D721Med (cell line): Measurements from ENCODE around the gene SPAG16.
"Not testable (repeated sequence)": the region's sequence is repeated elsewhere in the genome, so short reads cannot be mapped to it uniquely, and the experiment has no call there.

Source experiments
- DNase-seq: peaks from one replicate; pipeline ENCODE4 v3.0.0; 2011; ENCODE audit warnings: low spot score; ENCODE audit not compliant: insufficient read length
- FAIRE-seq: peaks from 2 replicates; lab custom pipeline; 2011; peaks lifted over from hg19 to GRCh38; lab: Jason Lieb, UNC
- TF ChIP-seq, protein P1 (sequence below): IDR thresholded peaks from 2 replicates; pipeline ENCODE4 v1.5.1; 2012; ENCODE audit warnings: mild to moderate bottlenecking, control low read depth; ENCODE audit not compliant: insufficient read depth; ENCODE audit errors: missing control alignments

SPAG16 gene

DNA sequence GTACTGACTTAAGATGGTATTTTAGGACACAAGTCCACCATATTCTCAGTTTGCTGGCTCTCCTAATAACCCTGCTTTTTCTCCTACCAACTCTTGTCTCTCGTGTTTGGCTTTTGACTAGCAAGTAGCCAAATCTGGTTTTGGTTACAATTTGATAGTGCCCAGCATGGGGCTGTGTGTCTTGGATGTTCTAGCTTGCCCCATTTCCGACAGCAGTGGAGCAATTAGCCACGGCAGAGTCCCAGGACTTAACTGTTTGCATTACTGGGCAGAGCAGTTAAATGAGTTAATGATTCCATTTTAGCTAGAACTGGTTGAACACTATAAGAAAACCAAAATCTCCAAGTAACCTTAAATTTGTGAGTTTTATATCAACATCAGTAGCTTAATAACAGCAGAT is 18.6 kb upstream of the SPAG16 start:
- FAIRE-seq (no peak), DNase-seq (no peak)
- TF ChIP-seq, protein P1, sequence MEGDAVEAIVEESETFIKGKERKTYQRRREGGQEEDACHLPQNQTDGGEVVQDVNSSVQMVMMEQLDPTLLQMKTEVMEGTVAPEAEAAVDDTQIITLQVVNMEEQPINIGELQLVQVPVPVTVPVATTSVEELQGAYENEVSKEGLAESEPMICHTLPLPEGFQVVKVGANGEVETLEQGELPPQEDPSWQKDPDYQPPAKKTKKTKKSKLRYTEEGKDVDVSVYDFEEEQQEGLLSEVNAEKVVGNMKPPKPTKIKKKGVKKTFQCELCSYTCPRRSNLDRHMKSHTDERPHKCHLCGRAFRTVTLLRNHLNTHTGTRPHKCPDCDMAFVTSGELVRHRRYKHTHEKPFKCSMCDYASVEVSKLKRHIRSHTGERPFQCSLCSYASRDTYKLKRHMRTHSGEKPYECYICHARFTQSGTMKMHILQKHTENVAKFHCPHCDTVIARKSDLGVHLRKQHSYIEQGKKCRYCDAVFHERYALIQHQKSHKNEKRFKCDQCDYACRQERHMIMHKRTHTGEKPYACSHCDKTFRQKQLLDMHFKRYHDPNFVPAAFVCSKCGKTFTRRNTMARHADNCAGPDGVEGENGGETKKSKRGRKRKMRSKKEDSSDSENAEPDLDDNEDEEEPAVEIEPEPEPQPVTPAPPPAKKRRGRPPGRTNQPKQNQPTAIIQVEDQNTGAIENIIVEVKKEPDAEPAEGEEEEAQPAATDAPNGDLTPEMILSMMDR = no peak

DNA sequence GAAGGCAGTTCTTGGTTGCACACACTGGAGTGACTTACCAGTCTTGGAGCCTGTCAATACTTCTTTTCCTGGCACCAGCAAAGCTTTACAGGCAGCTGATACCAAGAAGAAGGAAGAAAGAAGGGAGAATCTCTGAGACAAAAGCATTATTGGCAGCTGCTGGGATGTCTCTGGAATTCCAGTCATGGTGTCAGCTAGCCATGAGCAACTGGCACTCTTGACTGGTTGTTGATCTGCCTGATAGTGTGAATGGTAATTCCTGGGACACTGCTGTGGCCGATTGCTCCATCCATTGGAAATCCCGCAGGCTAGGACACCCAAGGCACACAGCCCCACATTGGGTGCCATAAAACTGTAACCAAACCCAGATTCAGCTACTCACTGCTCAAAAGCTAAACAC is 17.8 kb upstream of the SPAG16 start:
- FAIRE-seq = no peak
- no peak for DNase-seq
- TF ChIP-seq, protein P1 = no peak

DNA sequence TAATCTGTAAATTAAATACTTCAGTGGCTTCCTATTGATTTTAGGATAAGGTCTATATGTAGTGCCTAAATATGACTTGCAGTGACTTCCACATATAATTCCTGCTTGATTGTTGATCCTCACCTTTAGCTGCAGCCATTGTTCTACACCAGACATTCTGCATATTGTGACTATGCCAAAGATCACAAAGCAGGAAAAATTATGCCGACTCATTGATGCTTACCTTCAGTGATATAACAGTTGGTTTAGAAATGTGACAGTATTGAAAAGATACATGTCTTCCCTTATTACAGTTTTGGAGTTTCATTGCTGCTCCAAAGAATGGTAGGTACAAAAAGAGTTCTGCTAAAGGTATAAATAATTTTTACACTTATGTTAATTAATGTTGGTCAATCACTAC is 12.3 kb upstream of the SPAG16 start:
- TF ChIP-seq, protein P1 = no peak
- FAIRE-seq = no peak
- no peak for DNase-seq

DNA sequence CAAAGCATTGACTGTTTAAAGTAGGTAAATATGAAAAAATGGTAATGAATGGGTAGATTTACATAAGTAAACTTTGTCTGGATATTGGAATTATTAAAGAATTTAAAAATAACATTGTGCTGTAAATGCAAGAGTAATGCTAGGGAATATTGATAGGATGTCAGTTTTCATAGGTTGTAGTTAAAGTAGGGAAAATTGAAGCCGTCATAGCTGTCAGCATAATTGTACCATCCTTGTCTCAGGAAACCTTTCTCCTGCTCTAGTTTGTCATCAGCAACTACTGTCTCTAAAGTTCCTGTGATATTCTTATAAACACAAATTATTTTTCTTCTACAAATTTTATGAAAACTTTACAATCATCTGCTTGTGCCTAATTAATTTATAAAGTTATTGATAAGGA is 10.1 kb upstream of the SPAG16 start:
- TF ChIP-seq, protein P1 = no peak
- no peak for FAIRE-seq
- no peak for DNase-seq

DNA sequence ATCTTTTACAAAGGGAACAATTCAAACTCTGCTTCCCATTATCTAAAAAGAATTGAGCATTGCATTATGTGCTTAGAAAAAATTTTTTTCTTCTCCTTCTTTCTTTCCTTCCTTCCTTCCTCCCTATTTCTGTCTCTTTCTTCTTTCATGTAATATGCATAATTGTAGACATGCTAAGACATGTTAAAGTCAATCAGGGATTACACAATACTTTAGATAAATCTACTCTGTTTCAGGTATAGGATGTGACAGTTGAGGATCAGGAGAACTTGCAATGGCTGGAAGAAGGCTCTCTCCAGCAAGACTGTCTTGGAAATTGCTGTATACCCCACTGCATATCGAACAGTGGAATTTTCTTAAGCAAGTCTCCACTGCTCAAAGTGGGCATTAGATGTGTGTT is 9.0 kb upstream of the SPAG16 start:
- TF ChIP-seq, protein P1 = no peak
- FAIRE-seq (no peak), DNase-seq (no peak)

DNA sequence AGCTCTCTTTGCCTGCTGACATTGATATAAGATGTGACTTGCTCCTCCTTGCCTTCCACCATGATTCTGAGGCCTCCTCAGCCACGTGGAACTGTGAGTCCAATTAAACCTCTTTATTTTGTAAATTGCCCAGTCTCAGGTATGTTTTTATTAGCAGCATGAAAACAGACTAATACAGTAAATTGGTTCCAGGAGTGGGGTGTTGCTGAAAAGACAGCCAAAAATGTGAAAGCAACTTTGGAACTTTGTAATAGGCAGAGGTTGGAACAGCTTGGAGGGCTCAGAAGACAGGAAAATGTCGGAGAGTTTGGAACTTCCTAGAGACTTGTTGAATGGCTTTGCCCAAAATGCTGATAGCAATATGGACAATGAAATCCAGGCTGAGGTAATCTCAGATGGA is 7.1 kb upstream of the SPAG16 start:
- not testable (repeated sequence) for FAIRE-seq

DNA sequence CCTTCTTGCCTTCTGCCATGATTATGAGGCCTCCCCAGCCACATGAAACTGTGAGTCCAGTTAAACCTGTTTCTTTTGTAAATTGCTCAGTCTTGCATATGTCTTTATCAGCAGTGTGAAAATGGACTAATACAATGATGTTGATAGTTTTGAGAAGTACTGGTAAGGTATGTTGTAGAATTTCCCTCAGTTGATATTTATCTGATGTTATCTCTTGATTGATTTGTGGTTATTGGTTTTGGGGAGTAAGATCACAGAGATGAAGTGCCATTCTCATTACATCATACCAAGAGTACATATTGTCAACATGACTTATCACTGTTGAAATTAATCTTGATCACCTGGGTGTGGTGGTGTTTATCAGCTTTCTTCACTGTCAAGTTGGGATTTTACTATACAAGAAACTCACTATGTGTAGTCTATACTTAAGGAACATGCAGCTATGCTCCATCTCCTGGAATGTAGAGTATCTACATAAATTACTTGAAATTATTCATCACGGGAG is 5.1 kb upstream of the SPAG16 start:
- DNase-seq (no peak), FAIRE-seq (no peak)
- TF ChIP-seq, protein P1 = no peak

More for the DNA sequence above, 7.1 kb upstream of the SPAG16 start:
- not testable (repeated sequence) for DNase-seq

DNA sequence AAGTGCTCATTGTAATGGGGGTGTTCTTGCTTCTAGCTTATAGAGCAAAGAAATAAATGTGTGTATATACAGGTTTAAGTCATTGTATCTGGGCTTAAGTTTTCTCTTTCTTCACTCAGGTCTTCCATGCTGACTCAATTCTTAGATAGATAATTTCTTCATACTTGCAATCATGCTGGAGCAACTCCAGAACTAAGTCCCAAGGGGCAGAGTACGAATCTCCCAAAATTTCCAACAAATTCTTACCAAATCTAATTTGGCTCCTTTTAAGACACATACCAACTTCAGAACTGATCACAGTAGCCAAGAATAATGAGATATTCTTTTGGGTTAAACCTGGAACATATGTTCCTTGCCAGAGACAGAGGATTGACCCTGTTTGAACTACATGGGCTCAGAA is 4.3 kb upstream of the SPAG16 start:
- DNase-seq (no peak), FAIRE-seq (no peak)
- TF ChIP-seq, protein P1 = no peak
